ENCODE data around the gene CDR2. TPM values are rescaled to one million over a fixed set of nuclear protein-coding genes. Genes with fewer than 3 reads are reported as not detected.

The CDR2 gene
- polyA plus RNA-seq, 1 donor (not counting 4 experiments of a cell fraction or from before 2014, with no cell fraction given) = 37.1 TPM

DNA sequence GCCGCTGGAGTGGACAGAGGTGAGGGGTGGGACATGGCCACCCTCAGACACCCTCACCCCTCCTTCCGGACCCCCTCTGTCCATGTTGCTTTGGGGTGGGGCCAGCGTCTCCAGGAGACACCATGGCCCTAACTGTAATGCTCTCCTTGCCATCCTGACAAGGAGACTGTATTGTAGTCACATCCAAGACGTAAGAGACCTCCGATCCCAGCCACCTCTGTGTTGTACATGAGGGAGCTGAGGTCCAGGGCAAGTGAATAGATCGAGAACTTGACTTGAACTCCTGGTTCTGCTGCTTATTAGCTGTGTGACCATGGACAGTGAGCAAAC is 47.0 kb downstream of the CDR2 start:
- TF ChIP-seq, protein P1, sequence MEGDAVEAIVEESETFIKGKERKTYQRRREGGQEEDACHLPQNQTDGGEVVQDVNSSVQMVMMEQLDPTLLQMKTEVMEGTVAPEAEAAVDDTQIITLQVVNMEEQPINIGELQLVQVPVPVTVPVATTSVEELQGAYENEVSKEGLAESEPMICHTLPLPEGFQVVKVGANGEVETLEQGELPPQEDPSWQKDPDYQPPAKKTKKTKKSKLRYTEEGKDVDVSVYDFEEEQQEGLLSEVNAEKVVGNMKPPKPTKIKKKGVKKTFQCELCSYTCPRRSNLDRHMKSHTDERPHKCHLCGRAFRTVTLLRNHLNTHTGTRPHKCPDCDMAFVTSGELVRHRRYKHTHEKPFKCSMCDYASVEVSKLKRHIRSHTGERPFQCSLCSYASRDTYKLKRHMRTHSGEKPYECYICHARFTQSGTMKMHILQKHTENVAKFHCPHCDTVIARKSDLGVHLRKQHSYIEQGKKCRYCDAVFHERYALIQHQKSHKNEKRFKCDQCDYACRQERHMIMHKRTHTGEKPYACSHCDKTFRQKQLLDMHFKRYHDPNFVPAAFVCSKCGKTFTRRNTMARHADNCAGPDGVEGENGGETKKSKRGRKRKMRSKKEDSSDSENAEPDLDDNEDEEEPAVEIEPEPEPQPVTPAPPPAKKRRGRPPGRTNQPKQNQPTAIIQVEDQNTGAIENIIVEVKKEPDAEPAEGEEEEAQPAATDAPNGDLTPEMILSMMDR (optimal IDR thresholded peaks at IDR 0.05 in 1 of 3, IDR thresholded peaks at IDR 0.05 in 1 of 3, conservative IDR thresholded peaks at IDR 0.05 in 1 of 3; ENCODE audit: extremely low read depth in 1 of 3, insufficient read depth in 2 of 3, low read length in 3 of 3) = no peak
- TF ChIP-seq EZH2 (IDR thresholded peaks at IDR 0.05; ENCODE audit: low read length) = no peak
- dilution Hi-C loops (cut with MboI; ENCODE audit: extremely low pct_ligation_motif_present, low sequenced_read_pairs) = no loop called here
- FAIRE-seq (no peak), DNase-seq (ENCODE audit: low read depth, low spot score) (no peak)
- Histone ChIP-seq H3K36me3 (ENCODE audit: control insufficient read depth in 2 of 2, extremely low read depth in 1 of 2, insufficient read depth in 2 of 2, low read length in 2 of 2) (peaks cover 18 to 34% of the 10 kb centered on the region in 2 experiments), H4K20me1 (ENCODE audit: control insufficient read depth, extremely low read depth, insufficient read depth, low read length) (peaks cover 4% of the 10 kb centered on the region), H3K9me3 (ENCODE audit: control insufficient read depth, low read depth, low read length) (no peaks in the 10 kb centered on the region), H3K79me2 (ENCODE audit: control insufficient read depth, insufficient read depth, low read length) (peaks cover 2% of the 10 kb centered on the region), H3K4me2 (ENCODE audit: control insufficient read depth, extremely low read depth, insufficient read depth, low read depth, low read length) (no peak overlapping the region), H3K9me1 (ENCODE audit: control insufficient read depth, extremely low read depth, insufficient read depth, low read length) (no peaks in the 10 kb centered on the region), H2AFZ (ENCODE audit: control insufficient read depth, low read length) (no peak overlapping the region), H3K27ac (ENCODE audit: control insufficient read depth, insufficient read depth, low read length) (no peak overlapping the region), H3K4me1 (ENCODE audit: control insufficient read depth, extremely low read depth, insufficient read depth, low read length) (no peaks in the 10 kb centered on the region), H3K4me3 (ENCODE audit: control insufficient read depth in 2 of 3, extremely low read depth in 1 of 3, insufficient read depth in 2 of 3, low read depth in 1 of 3, low read length in 3 of 3) (no peak overlapping the region), H3K27me3 (ENCODE audit: control insufficient read depth, extremely low read depth, insufficient read depth, low read length) (no peaks in the 10 kb centered on the region), H3K9ac (ENCODE audit: control insufficient read depth, extremely low read depth, insufficient read depth, low read length) (no peak overlapping the region)

DNA sequence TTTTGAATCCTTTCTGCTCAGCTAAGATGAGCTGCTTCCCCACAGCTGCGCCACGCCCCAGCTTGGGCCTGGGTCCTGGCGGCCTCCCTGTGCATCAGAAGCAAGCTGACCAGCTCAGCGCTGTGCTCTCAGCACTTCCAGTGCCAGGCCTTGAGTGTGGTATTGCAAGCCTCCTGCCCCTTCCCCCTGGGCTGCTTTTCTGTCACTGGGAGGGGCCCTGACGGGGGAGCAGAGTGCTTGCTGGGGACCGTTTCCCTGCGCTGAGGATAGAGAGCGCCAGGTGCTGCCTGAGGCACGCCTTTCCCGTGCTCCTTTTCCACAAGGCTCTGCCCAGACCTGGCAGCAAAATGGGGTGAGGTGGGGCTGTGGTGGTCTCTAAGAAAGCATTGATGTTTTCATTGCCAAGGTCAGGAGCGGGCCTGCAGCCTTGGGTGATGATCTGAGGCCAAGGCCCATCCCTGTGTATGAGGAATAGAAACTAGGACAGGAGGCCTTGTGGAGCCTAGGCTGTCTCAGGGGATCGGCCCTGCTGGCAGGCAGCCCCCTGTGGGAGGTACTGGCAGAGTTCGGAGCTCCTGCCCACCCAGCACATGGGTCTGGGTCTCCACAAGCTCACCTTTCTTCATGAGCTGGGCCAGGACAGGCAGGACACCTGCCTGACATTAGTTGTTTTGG is 47.5 kb downstream of the CDR2 start:
- peaks cover 3% of the 10 kb centered on the region for H4K20me1 ChIP-seq (ENCODE audit: control insufficient read depth, extremely low read depth, insufficient read depth, low read length)
- dilution Hi-C loops (cut with MboI; ENCODE audit: extremely low pct_ligation_motif_present, low sequenced_read_pairs) = no loop called here
- no peak overlapping the region for H3K4me3 ChIP-seq (ENCODE audit: control insufficient read depth in 2 of 3, extremely low read depth in 1 of 3, insufficient read depth in 2 of 3, low read depth in 1 of 3, low read length in 3 of 3)
- H3K4me2 ChIP-seq (ENCODE audit: control insufficient read depth, extremely low read depth, insufficient read depth, low read depth, low read length) = no peak overlapping the region
- H3K36me3 ChIP-seq (ENCODE audit: control insufficient read depth in 2 of 2, extremely low read depth in 1 of 2, insufficient read depth in 2 of 2, low read length in 2 of 2) = peaks cover 17 to 39% of the 10 kb centered on the region in 2 experiments
- H3K27me3 ChIP-seq (ENCODE audit: control insufficient read depth, extremely low read depth, insufficient read depth, low read length) = no peaks in the 10 kb centered on the region
- no peak for FAIRE-seq
- H3K9me1 ChIP-seq (ENCODE audit: control insufficient read depth, extremely low read depth, insufficient read depth, low read length) = no peaks in the 10 kb centered on the region
- no peaks in the 10 kb centered on the region for H3K9me3 ChIP-seq (ENCODE audit: control insufficient read depth, low read depth, low read length)
- no peaks in the 10 kb centered on the region for H3K4me1 ChIP-seq (ENCODE audit: control insufficient read depth, extremely low read depth, insufficient read depth, low read length)
- no peak overlapping the region for H3K27ac ChIP-seq (ENCODE audit: control insufficient read depth, insufficient read depth, low read length)
- TF ChIP-seq EZH2 (IDR thresholded peaks at IDR 0.05; ENCODE audit: low read length) = no peak
- TF ChIP-seq, protein P1 (optimal IDR thresholded peaks at IDR 0.05 in 1 of 3, IDR thresholded peaks at IDR 0.05 in 1 of 3, conservative IDR thresholded peaks at IDR 0.05 in 1 of 3; ENCODE audit: extremely low read depth in 1 of 3, insufficient read depth in 2 of 3, low read length in 3 of 3) = no peak
- peaks cover 6% of the 10 kb centered on the region for H3K79me2 ChIP-seq (ENCODE audit: control insufficient read depth, insufficient read depth, low read length)
- DNase-seq (ENCODE audit: low read depth, low spot score) = no peak
- H3K9ac ChIP-seq (ENCODE audit: control insufficient read depth, extremely low read depth, insufficient read depth, low read length) = no peak overlapping the region
- no peak overlapping the region for H2AFZ ChIP-seq (ENCODE audit: control insufficient read depth, low read length)

Data from keratinocyte (primary cell).